Measurements from ENCODE around the gene LINGO3.
"Not testable (repeated sequence)": the region's sequence is repeated elsewhere in the genome, so short reads cannot be mapped to it uniquely, and the experiment has no call there.

LINGO3 gene

GRCh38 chr19:2281265-2282061 is 26.5 kb downstream of the LINGO3 start:
- DNase-seq (ENCODE audit: low read depth) = not testable (repeated sequence)

- DNase-seq (ENCODE audit: low read depth) = no peak
Measured at GRCh38 chr19:2280633-2281264, 27.2 kb downstream of the LINGO3 start.

- DNase-seq (ENCODE audit: low read depth) = no peak
Measured at GRCh38 chr19:2278459-2279158, 29.3 kb downstream of the LINGO3 start.

GRCh38 chr19:2277138-2277537 is 30.8 kb downstream of the LINGO3 start:
- no peak for DNase-seq (ENCODE audit: low read depth)

DNA sequence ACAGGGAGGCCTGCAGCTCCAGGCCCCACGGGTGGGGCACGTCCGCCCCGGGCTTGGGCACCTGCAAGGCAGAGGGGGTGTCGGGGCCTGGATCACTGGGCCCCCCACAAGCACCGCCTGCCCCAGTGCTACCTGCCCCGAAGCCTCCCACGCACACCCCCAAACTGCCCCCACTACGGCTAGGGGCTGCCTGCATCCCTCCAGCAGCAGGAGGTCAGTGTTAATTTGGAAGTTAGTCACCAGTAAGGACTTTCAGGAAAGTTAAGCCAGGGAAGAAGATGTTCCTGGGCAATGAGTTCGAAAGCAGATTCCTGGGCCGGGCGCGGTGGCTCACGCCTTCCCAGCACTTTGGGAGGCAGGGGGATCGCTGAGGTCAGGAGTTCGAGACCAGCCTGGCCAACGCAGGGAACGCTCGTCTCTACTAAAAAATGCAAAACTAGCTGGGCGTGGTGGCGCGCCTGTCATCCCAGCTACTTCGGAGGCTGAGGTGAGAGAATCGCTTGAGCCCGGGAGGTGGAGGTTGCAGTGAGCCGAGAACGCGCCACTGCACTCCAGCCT is 31.4 kb downstream of the LINGO3 start:
- no peak for DNase-seq (ENCODE audit: low read depth)

GRCh38 chr19:2275588-2276428 is 32.1 kb downstream of the LINGO3 start:
- no peak for DNase-seq (ENCODE audit: low read depth)

DNA sequence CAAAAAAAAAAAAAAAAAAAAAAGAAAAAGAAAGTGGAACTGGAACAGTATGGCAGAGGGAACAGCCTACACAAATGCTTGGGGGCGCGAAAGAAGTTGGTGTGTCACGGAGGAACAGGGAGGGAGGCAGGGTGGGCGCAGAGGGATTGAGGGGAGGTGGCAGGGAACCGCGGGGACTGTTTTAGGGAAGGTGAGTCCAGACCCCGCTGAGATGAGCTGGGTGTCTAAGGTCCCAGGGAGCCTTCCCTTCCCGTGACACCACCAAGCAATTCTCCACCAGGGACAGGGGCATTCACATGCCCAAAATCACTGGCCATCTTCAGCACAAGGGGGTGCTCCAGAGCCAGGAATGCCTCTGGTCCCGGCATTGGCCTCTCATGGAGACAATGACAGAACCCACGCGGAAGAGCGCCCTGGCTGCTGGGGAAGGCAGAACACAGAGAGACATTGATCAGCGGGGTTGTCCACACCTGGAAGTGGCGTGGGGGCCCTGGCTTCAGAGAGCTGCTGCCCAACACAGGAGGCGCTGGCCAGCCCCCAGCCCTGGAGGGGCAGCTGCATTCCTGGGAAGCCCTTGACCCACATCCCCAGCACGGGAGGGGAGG is 32.9 kb downstream of the LINGO3 start:
- no peak for DNase-seq (ENCODE audit: low read depth)

- no peak for DNase-seq (ENCODE audit: low read depth)
Measured at GRCh38 chr19:2274185-2274711, 33.7 kb downstream of the LINGO3 start.

GRCh38 chr19:2273356-2274184 is 34.4 kb downstream of the LINGO3 start:
- peak; percentile 46 for DNase-seq (ENCODE audit: low read depth)

- DNase-seq (ENCODE audit: low read depth) = no peak
Measured at GRCh38 chr19:2271234-2272103, 36.5 kb downstream of the LINGO3 start.

DNA sequence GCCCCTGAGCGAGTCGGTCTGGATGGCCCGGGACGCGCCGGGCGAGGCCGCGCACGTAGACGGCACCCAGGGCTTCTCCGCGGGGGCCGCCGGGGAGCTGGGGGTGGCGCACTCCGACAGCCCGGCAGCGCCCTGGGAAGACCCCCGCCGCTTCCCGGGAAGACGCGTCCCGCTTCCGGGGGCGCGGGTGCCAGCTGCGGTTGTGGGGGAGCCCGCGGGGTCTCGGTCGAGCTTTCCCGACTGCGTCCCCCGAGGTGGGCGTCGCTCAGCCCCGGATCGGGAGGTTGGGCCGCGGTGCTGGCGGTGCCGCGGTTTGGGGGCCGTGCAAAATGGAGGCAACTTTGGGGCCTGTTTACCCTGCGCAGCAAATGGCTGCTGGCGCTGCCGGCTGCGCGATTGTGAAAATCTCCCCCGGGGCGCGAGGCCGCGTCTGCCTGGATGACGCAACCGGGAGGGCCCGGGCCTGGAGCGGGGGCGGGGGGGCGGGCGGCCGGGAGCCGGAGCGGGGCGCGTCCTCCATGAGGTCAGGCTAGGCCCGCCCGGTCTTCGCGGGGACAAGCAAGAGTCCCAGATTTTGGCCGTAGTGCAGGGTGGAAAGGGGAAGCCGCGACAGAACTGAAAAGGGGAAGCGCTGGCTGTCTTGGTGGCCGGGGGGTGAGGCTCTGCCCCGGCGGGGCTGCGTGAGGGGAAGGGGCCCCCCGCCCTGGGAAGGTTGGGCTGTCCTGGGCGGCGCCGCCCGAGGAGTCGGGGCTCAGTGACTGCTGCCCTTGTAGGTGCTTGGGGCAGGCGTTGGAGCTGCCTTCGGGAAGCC is 37.3 kb downstream of the LINGO3 start:
- peak; percentile 47 for DNase-seq (ENCODE audit: low read depth)

DNA sequence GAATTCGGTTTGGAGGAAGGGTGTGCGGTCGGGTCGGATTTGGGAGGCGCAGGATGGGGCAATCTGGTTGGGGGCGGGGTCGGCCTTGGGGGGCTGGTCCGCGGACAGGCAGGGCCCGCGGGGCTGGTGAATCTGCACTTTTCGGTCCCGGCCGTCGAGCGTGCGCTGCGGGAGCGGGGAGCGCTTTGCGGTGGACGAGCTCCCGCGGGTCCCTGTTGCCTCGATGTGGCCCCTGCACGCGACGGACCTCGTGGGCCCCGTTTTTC is 37.9 kb downstream of the LINGO3 start:
- DNase-seq (ENCODE audit: low read depth) = no peak

DNA sequence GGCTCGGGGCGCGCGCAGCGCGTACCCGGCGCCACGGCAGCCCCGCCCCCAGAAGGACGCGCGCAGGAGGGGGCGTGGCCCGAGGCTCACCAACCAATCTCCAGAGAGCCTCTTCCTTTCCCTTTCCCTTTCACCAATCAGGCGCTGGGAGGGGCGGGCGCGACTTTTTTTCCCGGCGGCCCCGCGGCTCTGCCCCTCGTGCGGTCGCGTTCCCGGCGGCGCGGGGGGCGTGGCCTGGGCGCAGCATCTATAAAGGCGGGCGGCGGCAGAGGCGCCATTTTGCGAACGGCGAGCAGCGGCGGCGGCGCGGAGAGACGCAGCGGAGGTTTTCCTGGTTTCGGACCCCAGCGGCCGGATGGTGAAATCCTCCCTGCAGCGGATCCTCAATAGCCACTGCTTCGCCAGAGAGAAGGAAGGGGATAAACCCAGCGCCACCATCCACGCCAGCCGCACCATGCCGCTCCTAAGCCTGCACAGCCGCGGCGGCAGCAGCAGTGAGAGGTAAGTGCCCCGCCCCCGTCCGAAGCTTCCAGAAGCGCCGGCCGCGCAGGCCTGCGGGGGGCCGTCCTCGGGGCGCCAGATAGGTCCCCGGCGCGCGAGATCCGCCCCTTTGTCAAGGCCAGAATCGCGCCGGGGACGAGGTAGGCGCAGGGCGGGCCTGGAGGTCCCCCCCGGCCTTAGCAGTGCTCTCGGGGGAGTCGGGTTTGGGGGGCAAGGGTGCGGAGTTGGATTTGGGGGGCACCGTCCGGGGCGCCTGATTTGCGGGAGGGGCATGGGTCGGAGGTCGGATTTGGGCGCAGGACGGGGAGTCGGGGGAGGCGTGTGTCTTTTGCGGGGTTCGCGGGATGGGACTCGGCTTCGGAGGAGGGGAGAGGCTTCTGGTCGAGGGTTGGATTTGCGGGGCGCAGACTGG is 38.5 kb downstream of the LINGO3 start:
- peak; percentile 98 for DNase-seq (ENCODE audit: low read depth)

DNA sequence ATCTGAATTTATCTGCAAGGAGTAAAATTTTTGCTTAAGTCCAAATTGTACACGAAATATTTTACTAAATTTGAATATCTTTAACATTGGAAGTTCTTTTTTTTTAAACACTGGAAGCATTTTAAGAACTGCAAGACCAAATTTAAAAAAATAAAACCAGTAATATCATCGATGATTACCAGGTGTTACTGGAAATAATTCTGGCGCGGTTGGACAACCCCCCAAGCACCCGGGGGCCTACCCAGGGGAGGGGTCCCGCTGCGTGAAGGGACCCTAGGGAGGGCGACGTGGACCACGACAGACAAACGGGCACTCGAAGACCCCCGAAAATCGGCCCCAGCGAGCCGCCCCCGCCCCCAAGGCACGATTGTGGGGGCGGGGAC is 39.1 kb downstream of the LINGO3 start:
- DNase-seq (ENCODE audit: low read depth) = no peak

- DNase-seq (ENCODE audit: low read depth) = no peak
Measured at GRCh38 chr19:2268480-2268830, 39.5 kb downstream of the LINGO3 start.

DNA sequence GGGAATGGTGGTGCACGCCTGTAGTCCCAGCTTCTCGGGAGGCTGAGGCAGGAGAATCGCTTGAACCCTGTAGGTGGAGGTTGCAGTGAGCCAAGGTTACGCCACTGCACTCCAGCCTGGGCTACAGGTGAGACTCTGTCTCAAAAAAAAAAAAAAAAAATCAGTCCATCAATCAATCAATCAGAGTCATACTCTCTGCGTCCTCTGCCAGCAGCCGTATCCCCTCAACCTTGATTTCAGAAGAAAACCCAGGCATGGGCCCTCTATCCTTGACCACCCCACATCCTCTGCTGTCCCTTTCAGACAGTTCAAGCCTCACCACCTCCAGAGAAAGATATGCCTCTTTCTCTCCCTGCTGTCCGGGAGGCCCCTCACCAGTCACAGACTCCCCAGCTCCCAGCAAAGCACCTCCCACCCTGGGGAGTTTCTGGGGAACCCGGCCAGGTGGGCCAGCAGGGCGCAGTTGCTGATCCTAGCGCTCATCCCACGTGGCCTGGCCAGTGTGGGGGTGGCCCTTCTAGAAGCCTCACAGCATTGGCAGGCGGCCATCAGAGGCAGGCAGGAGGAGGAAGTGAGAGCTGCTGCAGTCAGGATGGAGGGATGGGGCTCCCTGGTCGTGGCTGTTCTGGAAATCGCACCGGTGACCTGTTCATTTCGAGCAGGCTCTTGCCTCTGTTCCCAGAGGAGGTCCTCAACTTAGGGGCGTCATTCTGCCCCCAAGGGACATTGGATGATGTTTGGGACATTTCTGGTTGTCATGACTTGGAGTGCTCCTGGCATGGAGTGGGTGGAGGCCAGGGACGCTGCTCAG is 41.6 kb downstream of the LINGO3 start:
- no peak for DNase-seq (ENCODE audit: low read depth)
